Chondrocyte (in vitro differentiated cells): ENCODE data around the gene POLR2I. TPM values are rescaled to one million over a fixed set of nuclear protein-coding genes. Genes with fewer than 3 reads are reported as not detected.

Experiments used
- DNase-seq: peaks from one replicate; pipeline ENCODE4 v3.0.0; 2021; ENCODE audit warnings: mixed read lengths, low spot score
- H3K27ac Mint-ChIP-seq: one replicate; pipeline ENCODE4 v1.8.0; 2021; ENCODE audit warnings: mild to moderate bottlenecking, moderate library complexity, mixed read lengths; ENCODE audit not compliant: unreplicated experiment
- H3K27me3 Mint-ChIP-seq: 2 replicates; pipeline ENCODE4 v1.8.0; 2021; ENCODE audit warnings: low read depth, mixed read lengths
- H3K36me3 Mint-ChIP-seq: 2 replicates; pipeline ENCODE4 v1.8.0; 2021; ENCODE audit warnings: low read depth, mixed read lengths
- H3K4me1 Mint-ChIP-seq: 2 replicates; pipeline ENCODE4 v1.8.0; 2021; ENCODE audit warnings: low read depth, mild to moderate bottlenecking, mixed read lengths
- H3K4me3 Mint-ChIP-seq: one replicate; pipeline ENCODE4 v1.8.0; 2021; ENCODE audit warnings: mild to moderate bottlenecking, moderate library complexity, mixed read lengths; ENCODE audit not compliant: unreplicated experiment
- H3K9me3 Mint-ChIP-seq: 2 replicates; pipeline ENCODE4 v1.8.0; 2021; ENCODE audit warnings: low read depth, mixed read lengths
- total RNA-seq: library from RNA; stranded (reverse); gene quantifications from 3 replicates; pipeline ENCODE4 v1.2.1, GENCODE V29; 2021
- TF ChIP-seq, protein P1 (sequence below): fragments of 200-600 bp; sonication (generic); IDR thresholded peaks from 2 replicates; pipeline ENCODE4 v1.5.0; 2021; ENCODE audit warnings: antibody characterized with exemption, mild to moderate bottlenecking, moderate library complexity

POLR2I gene
- total RNA-seq, 1 donor from 2014 or later: 43.5 TPM

DNA sequence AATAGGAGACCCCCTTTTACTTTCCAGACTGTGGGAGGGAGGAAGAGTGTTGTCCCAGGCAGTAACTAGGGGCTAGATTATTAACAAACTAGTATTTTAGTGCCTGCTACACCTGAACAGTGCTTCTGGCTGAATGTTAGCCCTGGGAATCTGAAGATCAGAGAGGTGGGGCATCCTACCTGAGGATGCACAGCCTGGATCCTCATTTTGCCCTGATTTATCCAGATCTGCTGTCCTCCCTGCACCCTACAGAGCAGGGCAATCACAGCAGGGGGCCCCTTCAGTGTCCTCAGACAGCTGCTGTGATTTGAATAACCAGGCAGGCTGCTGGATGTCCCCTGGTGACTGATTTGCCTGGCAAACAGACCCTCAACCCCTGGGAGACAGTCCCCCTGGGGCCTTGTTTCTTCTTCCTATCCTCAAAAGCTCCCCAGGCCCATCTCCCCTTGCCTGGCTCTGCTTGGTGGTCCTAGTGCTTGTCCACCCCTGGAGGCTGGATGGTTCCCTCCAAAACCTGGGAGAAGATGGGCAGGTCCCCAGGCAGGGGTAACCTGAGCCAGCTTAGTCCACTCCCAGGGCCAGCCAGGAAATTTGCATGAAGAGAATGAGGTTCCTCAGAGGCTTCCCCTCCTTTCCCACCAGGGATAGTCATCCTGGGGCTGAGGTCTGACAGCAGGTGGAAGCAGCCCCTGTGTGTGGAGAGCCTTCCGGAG is 4.0 kb downstream of the POLR2I start, which contains the start of gene OVOL3:
OVOL3 (plus strand) TSS at position 657 of the 713 bp plus-strand sequence. CDS start 60 bp downstream, outside the sequence.
- H3K4me3 Mint-ChIP-seq: no peak within 1 kb of the TSS
- DNase-seq: no peak
- peaks cover 14% of the 10 kb centered on the region for H3K4me1 Mint-ChIP-seq

GRCh38 chr19:36108684-36109083 is 6.0 kb downstream of the POLR2I start:
- no peaks in the 10 kb centered on the region for H3K27me3 Mint-ChIP-seq
- no peak overlapping the region for H3K27ac Mint-ChIP-seq
- H3K36me3 Mint-ChIP-seq: peaks cover 5% of the 10 kb centered on the region
- peaks cover 7% of the 10 kb centered on the region for H3K4me1 Mint-ChIP-seq
- DNase-seq: no peak
- TF ChIP-seq, protein P1, sequence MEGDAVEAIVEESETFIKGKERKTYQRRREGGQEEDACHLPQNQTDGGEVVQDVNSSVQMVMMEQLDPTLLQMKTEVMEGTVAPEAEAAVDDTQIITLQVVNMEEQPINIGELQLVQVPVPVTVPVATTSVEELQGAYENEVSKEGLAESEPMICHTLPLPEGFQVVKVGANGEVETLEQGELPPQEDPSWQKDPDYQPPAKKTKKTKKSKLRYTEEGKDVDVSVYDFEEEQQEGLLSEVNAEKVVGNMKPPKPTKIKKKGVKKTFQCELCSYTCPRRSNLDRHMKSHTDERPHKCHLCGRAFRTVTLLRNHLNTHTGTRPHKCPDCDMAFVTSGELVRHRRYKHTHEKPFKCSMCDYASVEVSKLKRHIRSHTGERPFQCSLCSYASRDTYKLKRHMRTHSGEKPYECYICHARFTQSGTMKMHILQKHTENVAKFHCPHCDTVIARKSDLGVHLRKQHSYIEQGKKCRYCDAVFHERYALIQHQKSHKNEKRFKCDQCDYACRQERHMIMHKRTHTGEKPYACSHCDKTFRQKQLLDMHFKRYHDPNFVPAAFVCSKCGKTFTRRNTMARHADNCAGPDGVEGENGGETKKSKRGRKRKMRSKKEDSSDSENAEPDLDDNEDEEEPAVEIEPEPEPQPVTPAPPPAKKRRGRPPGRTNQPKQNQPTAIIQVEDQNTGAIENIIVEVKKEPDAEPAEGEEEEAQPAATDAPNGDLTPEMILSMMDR: no peak
- H3K9me3 Mint-ChIP-seq: no peaks in the 10 kb centered on the region
- H3K4me3 Mint-ChIP-seq: no peak overlapping the region

More for the DNA sequence above, 4.0 kb downstream of the POLR2I start, which contains the start of gene OVOL3:
- Mint-ChIP-seq H3K9me3 (no peaks in the 10 kb centered on the region), H3K36me3 (peaks cover 5% of the 10 kb centered on the region), H3K27me3 (no peaks in the 10 kb centered on the region), H3K27ac (no peak within 1 kb of the TSS)
- TF ChIP-seq, protein P1: no peak

DNA sequence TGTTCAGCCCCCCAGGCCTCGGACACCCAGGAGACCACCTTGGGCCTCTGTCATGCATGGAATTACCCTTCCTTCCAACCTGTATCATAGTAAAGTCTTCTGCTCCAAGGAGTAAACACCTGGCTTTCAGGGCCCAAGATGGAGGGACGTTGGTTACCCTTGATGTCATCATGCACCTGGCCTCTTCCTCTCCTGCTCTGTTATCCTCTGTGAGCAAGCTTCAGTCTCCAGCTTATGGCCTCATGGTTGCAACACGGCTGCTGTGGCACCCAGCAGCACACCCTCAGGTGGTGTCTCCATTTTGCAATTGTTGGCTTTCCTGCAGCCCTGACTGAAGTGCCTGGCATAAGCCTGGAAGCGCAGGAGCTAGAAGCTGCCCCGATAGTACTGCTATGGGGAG is 7.7 kb downstream of the POLR2I start:
- H3K4me1 Mint-ChIP-seq: no peaks in the 10 kb centered on the region
- peaks cover 3% of the 10 kb centered on the region for H3K36me3 Mint-ChIP-seq

DNA sequence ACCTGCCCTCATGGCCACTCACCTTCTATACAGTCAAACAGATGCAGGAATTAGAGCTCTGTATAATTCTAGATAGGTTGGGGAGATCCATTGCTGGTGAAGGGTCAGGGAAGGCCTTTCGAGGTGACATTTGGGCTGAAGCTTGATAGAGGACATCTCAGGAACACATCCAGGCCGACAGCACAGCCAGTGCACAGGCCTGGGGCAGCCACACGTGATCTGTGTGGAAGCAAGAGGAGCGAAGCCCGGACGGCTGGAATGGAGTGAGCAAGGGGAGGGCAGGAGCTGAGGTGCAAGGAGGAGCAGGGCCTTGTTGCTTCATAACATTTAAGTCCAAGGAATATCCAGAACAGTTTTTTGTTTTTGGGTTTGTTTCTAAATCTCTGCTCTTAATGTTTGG is 8.2 kb downstream of the POLR2I start:
- Mint-ChIP-seq H3K9me3 (no peaks in the 10 kb centered on the region), H3K4me3 (no peak overlapping the region), H3K4me1 (no peaks in the 10 kb centered on the region), H3K27ac (no peak overlapping the region), H3K36me3 (peaks cover 2% of the 10 kb centered on the region), H3K27me3 (no peaks in the 10 kb centered on the region)
- TF ChIP-seq, protein P1: no peak
- no peak for DNase-seq

More for the DNA sequence above, 7.7 kb downstream of the POLR2I start:
- H3K9me3 Mint-ChIP-seq: no peaks in the 10 kb centered on the region
- H3K27me3 Mint-ChIP-seq: no peaks in the 10 kb centered on the region
- no peak for DNase-seq
- no peak overlapping the region for H3K4me3 Mint-ChIP-seq
- H3K27ac Mint-ChIP-seq: no peak overlapping the region
- TF ChIP-seq, protein P1: no peak

DNA sequence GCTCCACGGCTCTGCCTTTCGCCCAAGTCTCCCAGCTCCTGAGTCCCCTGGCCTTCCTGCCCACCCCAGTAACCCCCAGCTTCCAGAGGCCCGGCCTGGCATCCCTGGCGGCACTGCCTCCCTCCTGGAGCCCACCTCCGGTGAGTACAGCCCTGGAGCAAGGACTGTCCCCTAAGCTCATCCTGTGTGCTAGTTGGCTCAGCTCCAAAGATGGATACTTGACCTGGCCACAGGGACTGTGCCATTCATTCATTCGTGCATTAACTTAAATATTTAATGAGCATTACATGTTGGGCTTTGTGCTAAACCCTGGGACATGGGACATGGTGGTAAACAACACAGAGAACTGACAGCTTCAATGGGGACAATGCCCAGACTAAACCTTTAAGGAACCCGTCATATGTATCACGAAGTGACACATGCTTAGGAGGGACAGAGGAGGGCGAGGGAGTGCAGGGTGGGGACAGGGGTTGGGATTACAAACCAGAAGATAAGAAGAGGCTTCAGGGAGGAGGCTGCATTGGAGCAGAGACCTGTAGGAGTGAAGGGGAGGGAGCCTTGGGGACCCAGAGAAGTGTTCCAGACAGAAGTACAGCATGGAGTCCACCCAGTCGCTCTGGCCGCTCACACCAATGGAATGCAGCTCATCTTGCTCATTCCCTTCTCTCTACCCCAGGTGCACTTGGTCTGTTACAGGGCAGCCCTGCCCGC is 10.7 kb downstream of the POLR2I start:
- Mint-ChIP-seq H3K9me3 (no peaks in the 10 kb centered on the region), H3K27ac (no peak overlapping the region), H3K36me3 (peaks cover 2% of the 10 kb centered on the region), H3K4me1 (no peaks in the 10 kb centered on the region), H3K4me3 (no peak overlapping the region), H3K27me3 (no peaks in the 10 kb centered on the region)
- DNase-seq: no peak
- TF ChIP-seq, protein P1: no peak
